K562 (cell line): Measurements from ENCODE around the gene NDUFS6.

Experiments
- BRF2 ChIP-seq: IDR thresholded peaks from 3 replicates; pipeline ENCODE4 v1.6.1; 2011; ENCODE audit warnings: borderline replicate concordance, mild to moderate bottlenecking; ENCODE audit not compliant: insufficient read length, insufficient read depth
- CHD2 ChIP-seq: IDR thresholded peaks from 2 replicates; pipeline ENCODE4 v1.6.1; 2011; ENCODE audit warnings: low read depth, low read length
- EZH2 ChIP-seq: IDR thresholded peaks from 2 replicates; pipeline ENCODE4 v1.6.1; 2012; ENCODE audit warnings: low read depth, mild to moderate bottlenecking, inconsistent platforms, low read length, borderline replicate concordance
- HDAC2 ChIP-seq: fragments of 450-650 bp; IDR thresholded peaks from 2 replicates; pipeline ENCODE4 v1.6.1; 2016; ENCODE audit warnings: mild to moderate bottlenecking
- MTA1 ChIP-seq: fragments of 450-650 bp; IDR thresholded peaks from 2 replicates; pipeline ENCODE4 v1.6.1; 2017; ENCODE audit warnings: borderline replicate concordance
- TAF9B ChIP-seq: fragments of 450-650 bp; IDR thresholded peaks from 2 replicates; pipeline ENCODE4 v1.6.1; 2018; ENCODE audit warnings: mild to moderate bottlenecking; ENCODE audit not compliant: partially characterized antibody
- ZNF175 ChIP-seq: fragments of 200-800 bp; sonication (Bioruptor generic); IDR thresholded peaks from 2 replicates; pipeline ENCODE4 v1.6.1; 2016; ENCODE audit warnings: low read depth, mild to moderate bottlenecking, missing genetic modification characterization, missing compliant biosample characterization
- TF ChIP-seq, protein P1 (sequence below), 2 experiments: fragments of 450-650 bp; formaldehyde crosslinking in 1 of 2; IDR thresholded peaks; 2 replicates each; pipeline versions ENCODE4 v1.4.0 to v1.6.1; 2014 to 2020; ENCODE audit warnings: mild to moderate bottlenecking in 2 of 2, borderline replicate concordance in 1 of 2, low read depth in 1 of 2
- TF ChIP-seq, protein P2 (sequence below), 3 experiments: IDR thresholded peaks in 2 of 3; conservative IDR thresholded peaks in 1 of 3; 2 replicates each; pipeline ENCODE4 v1.5.1; 2011 to 2012; ENCODE audit warnings: low read length in 3 of 3, mild to moderate bottlenecking in 3 of 3, control low read depth in 2 of 3, improper control_type of control experiment in 1 of 3, inconsistent platforms in 1 of 3, low read depth in 1 of 3, mixed read lengths in 1 of 3, moderate library complexity in 1 of 3; ENCODE audit not compliant: insufficient read depth in 2 of 3
- TF ChIP-seq, protein P3 (sequence below): fragments of 450-650 bp; IDR thresholded peaks from 2 replicates; pipeline ENCODE4 v1.6.1; 2017; ENCODE audit warnings: antibody characterized with exemption
- TF ChIP-seq, protein P4 (sequence below): fragments of 450-650 bp; IDR thresholded peaks from 2 replicates; pipeline ENCODE4 v1.6.1; 2016; ENCODE audit warnings: low read depth, mild to moderate bottlenecking, moderate library complexity

GRCh38 chr5:1770443-1770802, 30.8 kb upstream of the NDUFS6 start:
- no peak for TF ChIP-seq CHD2
- TF ChIP-seq, protein P1, sequence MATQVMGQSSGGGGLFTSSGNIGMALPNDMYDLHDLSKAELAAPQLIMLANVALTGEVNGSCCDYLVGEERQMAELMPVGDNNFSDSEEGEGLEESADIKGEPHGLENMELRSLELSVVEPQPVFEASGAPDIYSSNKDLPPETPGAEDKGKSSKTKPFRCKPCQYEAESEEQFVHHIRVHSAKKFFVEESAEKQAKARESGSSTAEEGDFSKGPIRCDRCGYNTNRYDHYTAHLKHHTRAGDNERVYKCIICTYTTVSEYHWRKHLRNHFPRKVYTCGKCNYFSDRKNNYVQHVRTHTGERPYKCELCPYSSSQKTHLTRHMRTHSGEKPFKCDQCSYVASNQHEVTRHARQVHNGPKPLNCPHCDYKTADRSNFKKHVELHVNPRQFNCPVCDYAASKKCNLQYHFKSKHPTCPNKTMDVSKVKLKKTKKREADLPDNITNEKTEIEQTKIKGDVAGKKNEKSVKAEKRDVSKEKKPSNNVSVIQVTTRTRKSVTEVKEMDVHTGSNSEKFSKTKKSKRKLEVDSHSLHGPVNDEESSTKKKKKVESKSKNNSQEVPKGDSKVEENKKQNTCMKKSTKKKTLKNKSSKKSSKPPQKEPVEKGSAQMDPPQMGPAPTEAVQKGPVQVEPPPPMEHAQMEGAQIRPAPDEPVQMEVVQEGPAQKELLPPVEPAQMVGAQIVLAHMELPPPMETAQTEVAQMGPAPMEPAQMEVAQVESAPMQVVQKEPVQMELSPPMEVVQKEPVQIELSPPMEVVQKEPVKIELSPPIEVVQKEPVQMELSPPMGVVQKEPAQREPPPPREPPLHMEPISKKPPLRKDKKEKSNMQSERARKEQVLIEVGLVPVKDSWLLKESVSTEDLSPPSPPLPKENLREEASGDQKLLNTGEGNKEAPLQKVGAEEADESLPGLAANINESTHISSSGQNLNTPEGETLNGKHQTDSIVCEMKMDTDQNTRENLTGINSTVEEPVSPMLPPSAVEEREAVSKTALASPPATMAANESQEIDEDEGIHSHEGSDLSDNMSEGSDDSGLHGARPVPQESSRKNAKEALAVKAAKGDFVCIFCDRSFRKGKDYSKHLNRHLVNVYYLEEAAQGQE (IDR thresholded peaks at IDR 0.05; ENCODE audit: borderline replicate concordance), result no peak
- TF ChIP-seq, protein P1 (CRISPR knock-in tag; IDR thresholded peaks at IDR 0.05; ENCODE audit: low read depth), result no peak
- TF ChIP-seq MTA1, result no peak
- TF ChIP-seq BRF2, result no peak
- TF ChIP-seq, protein P2, sequence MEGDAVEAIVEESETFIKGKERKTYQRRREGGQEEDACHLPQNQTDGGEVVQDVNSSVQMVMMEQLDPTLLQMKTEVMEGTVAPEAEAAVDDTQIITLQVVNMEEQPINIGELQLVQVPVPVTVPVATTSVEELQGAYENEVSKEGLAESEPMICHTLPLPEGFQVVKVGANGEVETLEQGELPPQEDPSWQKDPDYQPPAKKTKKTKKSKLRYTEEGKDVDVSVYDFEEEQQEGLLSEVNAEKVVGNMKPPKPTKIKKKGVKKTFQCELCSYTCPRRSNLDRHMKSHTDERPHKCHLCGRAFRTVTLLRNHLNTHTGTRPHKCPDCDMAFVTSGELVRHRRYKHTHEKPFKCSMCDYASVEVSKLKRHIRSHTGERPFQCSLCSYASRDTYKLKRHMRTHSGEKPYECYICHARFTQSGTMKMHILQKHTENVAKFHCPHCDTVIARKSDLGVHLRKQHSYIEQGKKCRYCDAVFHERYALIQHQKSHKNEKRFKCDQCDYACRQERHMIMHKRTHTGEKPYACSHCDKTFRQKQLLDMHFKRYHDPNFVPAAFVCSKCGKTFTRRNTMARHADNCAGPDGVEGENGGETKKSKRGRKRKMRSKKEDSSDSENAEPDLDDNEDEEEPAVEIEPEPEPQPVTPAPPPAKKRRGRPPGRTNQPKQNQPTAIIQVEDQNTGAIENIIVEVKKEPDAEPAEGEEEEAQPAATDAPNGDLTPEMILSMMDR (IDR thresholded peaks at IDR 0.05 in 2 of 3, conservative IDR thresholded peaks at IDR 0.05 in 1 of 3; ENCODE audit: insufficient read depth in 2 of 3, low read depth in 1 of 3, low read length in 3 of 3), result no peak
- TF ChIP-seq, protein P3, sequence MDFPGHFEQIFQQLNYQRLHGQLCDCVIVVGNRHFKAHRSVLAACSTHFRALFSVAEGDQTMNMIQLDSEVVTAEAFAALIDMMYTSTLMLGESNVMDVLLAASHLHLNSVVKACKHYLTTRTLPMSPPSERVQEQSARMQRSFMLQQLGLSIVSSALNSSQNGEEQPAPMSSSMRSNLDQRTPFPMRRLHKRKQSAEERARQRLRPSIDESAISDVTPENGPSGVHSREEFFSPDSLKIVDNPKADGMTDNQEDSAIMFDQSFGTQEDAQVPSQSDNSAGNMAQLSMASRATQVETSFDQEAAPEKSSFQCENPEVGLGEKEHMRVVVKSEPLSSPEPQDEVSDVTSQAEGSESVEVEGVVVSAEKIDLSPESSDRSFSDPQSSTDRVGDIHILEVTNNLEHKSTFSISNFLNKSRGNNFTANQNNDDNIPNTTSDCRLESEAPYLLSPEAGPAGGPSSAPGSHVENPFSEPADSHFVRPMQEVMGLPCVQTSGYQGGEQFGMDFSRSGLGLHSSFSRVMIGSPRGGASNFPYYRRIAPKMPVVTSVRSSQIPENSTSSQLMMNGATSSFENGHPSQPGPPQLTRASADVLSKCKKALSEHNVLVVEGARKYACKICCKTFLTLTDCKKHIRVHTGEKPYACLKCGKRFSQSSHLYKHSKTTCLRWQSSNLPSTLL, result no peak
- TF ChIP-seq HDAC2, result no peak
- no peak for TF ChIP-seq EZH2
- TF ChIP-seq, protein P4, sequence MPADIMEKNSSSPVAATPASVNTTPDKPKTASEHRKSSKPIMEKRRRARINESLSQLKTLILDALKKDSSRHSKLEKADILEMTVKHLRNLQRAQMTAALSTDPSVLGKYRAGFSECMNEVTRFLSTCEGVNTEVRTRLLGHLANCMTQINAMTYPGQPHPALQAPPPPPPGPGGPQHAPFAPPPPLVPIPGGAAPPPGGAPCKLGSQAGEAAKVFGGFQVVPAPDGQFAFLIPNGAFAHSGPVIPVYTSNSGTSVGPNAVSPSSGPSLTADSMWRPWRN, result no peak
- TF ChIP-seq TAF9B, result no peak
- no peak for TF ChIP-seq ZNF175 (CRISPR knock-in tag)
